ENCODE results near the gene GOLGA8J. TPM values are rescaled to one million over a fixed set of nuclear protein-coding genes. Genes with fewer than 3 reads are reported as not detected.
"Not testable (repeated sequence)": the region's sequence is repeated elsewhere in the genome, so short reads cannot be mapped to it uniquely, and the experiment has no call there.

GOLGA8J gene
- under 1 TPM in 3 of 6 experiments, not detected in 3; 0.20 to 0.55 (median 0.23) TPM for total RNA-seq
- long read RNA-seq: 0 reads

- H3K9me3 ChIP-seq; intact Hi-C loops (cut with DNase I); H3K36me3 ChIP-seq; DNase-seq; H3K4me1 ChIP-seq; H3K4me3 ChIP-seq; H3K27ac ChIP-seq; H3K27me3 ChIP-seq; ATAC-seq: not testable (repeated sequence)
- no CpG with 5 or more reads among the region's 7 CpGs for WGBS (ENCODE audit: insufficient coverage, low coverage, low lambda C conversion rate, missing lambda C conversion rate)
Observed at GRCh38 chr15:30082655-30083054, at the start of gene GOLGA8J. Gene GOLGA8J (plus strand): TSS chr15:30082955. CDS start chr15:30083053, 98 bp downstream.

- no peaks in the 10 kb centered on the region for H3K36me3 ChIP-seq
- ATAC-seq: no peak
- H3K9me3 ChIP-seq: no peaks in the 10 kb centered on the region
- DNase-seq: no peak
- H3K4me3 ChIP-seq: no peak overlapping the region
- no peaks in the 10 kb centered on the region for H3K27me3 ChIP-seq
- intact Hi-C loops (cut with DNase I): no loop called here
- H3K27ac ChIP-seq: no peak overlapping the region
- H3K4me1 ChIP-seq: no peaks in the 10 kb centered on the region
- WGBS (ENCODE audit: insufficient coverage, low coverage, low lambda C conversion rate, missing lambda C conversion rate): 76% methylated on average over 3 of the region's 3 CpGs
- TF ChIP-seq CTCF (IDR thresholded peaks at IDR 0.05) (no peak), POLR2A (IDR thresholded peaks at IDR 0.05) (no peak)
Observed at GRCh38 chr15:30033211-30033610, 49.5 kb upstream of the GOLGA8J start.

- Histone ChIP-seq H3K4me1 (peaks cover 0 to 4% (median 2%) of the 10 kb centered on the region in 4 donors), H3K27me3 (no peaks in the 10 kb centered on the region), H3K27ac (no peak overlapping the region), H3K9me3 (no peaks in the 10 kb centered on the region), H3K4me3 (no peak overlapping the region), H3K36me3 (no peaks in the 10 kb centered on the region)
- no peak for TF ChIP-seq POLR2A (IDR thresholded peaks at IDR 0.05)
- no peak for TF ChIP-seq CTCF (IDR thresholded peaks at IDR 0.05)
- intact Hi-C loops (cut with DNase I): no loop called here
- 100% methylated on average over 2 of the region's 4 CpGs for WGBS (ENCODE audit: insufficient coverage, low coverage, low lambda C conversion rate, missing lambda C conversion rate)
- no peak for ATAC-seq
- no peak for DNase-seq
Observed at GRCh38 chr15:30033763-30034162, 49.0 kb upstream of the GOLGA8J start.

- H3K27me3 ChIP-seq: no peaks in the 10 kb centered on the region
- no peak overlapping the region for H3K4me3 ChIP-seq
- no peak for ATAC-seq
- no peaks in the 10 kb centered on the region for H3K36me3 ChIP-seq
- no peak for TF ChIP-seq POLR2A (IDR thresholded peaks at IDR 0.05)
- no peak for TF ChIP-seq CTCF (IDR thresholded peaks at IDR 0.05)
- 67% methylated on average over 6 of the region's 6 CpGs for WGBS (ENCODE audit: insufficient coverage, low coverage, low lambda C conversion rate, missing lambda C conversion rate)
- no peak for DNase-seq
- no peak overlapping the region for H3K27ac ChIP-seq
- intact Hi-C loops (cut with DNase I): no loop called here
- H3K4me1 ChIP-seq: peaks cover 0 to 13% (median 2%) of the 10 kb centered on the region in 4 donors
- H3K9me3 ChIP-seq: no peaks in the 10 kb centered on the region
Observed at GRCh38 chr15:30036036-30036703, 46.6 kb upstream of the GOLGA8J start.

GRCh38 chr15:30038667-30039523 is 43.9 kb upstream of the GOLGA8J start:
- no peak for TF ChIP-seq CTCF (IDR thresholded peaks at IDR 0.05)
- no peak for TF ChIP-seq POLR2A (IDR thresholded peaks at IDR 0.05)
- intact Hi-C loops (cut with DNase I): no loop called here
- peak; percentile 88 to 93 (median 89) for ATAC-seq

More at GRCh38 chr15:30038667-30039523, 43.9 kb upstream of the GOLGA8J start:
- WGBS (ENCODE audit: insufficient coverage, low coverage, low lambda C conversion rate, missing lambda C conversion rate): 20% methylated on average over 4 of the region's 5 CpGs
- H3K4me3 ChIP-seq: no peak overlapping the region
- no peaks in the 10 kb centered on the region for H3K9me3 ChIP-seq
- DNase-seq: peak; percentile 81 to 91 (median 87)
- H3K36me3 ChIP-seq: no peaks in the 10 kb centered on the region
- H3K27me3 ChIP-seq: no peaks in the 10 kb centered on the region
- H3K4me1 ChIP-seq: peaks cover 0 to 13% (median 6%) of the 10 kb centered on the region in 4 donors
- peak overlapping the region in 2 of 3 donors; percentile 55 to 61 for H3K27ac ChIP-seq
